Mesothelial cell of epicardium (in vitro differentiated cells): ENCODE measurements around the gene SCGB3A2. TPM values are rescaled to one million over a fixed set of nuclear protein-coding genes. Genes with fewer than 3 reads are reported as not detected.

Experiments
- DNase-seq, 2 experiments: peaks; one replicate each; pipeline ENCODE4 v3.0.0; 2021; ENCODE audit warnings: low spot score in 2 of 2; ENCODE audit not compliant: unreplicated experiment in 2 of 2
- H3K27ac Mint-ChIP-seq: 2 replicates; pipeline ENCODE4 v1.8.0; 2021; ENCODE audit warnings: mixed read lengths
- H3K27me3 Mint-ChIP-seq: 2 replicates; pipeline ENCODE4 v1.8.0; 2021; ENCODE audit warnings: low read depth, mixed read lengths
- H3K36me3 Mint-ChIP-seq: 2 replicates; pipeline ENCODE4 v1.8.0; 2021; ENCODE audit warnings: mixed read lengths
- H3K4me1 Mint-ChIP-seq: 2 replicates; pipeline ENCODE4 v1.8.0; 2021; ENCODE audit warnings: mixed read lengths
- H3K4me3 Mint-ChIP-seq: 2 replicates; pipeline ENCODE4 v1.8.0; 2021; ENCODE audit warnings: mild to moderate bottlenecking, moderate library complexity, mixed read lengths
- H3K9me3 Mint-ChIP-seq: 2 replicates; pipeline ENCODE4 v1.8.0; 2021; ENCODE audit warnings: mixed read lengths
- CTCF ChIP-seq: fragments of 200-600 bp; sonication (generic); IDR thresholded peaks from one replicate; pipeline ENCODE4 v1.5.0; 2021; ENCODE audit warnings: antibody characterized with exemption; ENCODE audit not compliant: unreplicated experiment
- total RNA-seq: library from RNA; stranded (reverse); gene quantifications from 3 replicates; pipeline ENCODE4 v1.2.1, GENCODE V29; 2021

SCGB3A2 gene
- total RNA-seq, 1 donor from 2014 or later: not detected

GRCh38 chr5:147887026-147887627 lies 8.6 kb downstream of the SCGB3A2 start:
- no peak overlapping the region for H3K27ac Mint-ChIP-seq
- peak; percentile 43 for TF ChIP-seq CTCF
- no peak for DNase-seq
- peaks cover 2% of the 10 kb centered on the region for H3K4me1 Mint-ChIP-seq
- H3K9me3 Mint-ChIP-seq: no peaks in the 10 kb centered on the region
- H3K36me3 Mint-ChIP-seq: no peaks in the 10 kb centered on the region
- H3K27me3 Mint-ChIP-seq: peaks cover 50% of the 10 kb centered on the region
- H3K4me3 Mint-ChIP-seq: no peak overlapping the region

GRCh38 chr5:147887930-147888329 lies 9.4 kb downstream of the SCGB3A2 start:
- no peak for DNase-seq
- Mint-ChIP-seq H3K36me3 (no peaks in the 10 kb centered on the region), H3K4me1 (peaks cover 4% of the 10 kb centered on the region), H3K9me3 (no peaks in the 10 kb centered on the region), H3K27ac (no peak overlapping the region), H3K4me3 (no peak overlapping the region), H3K27me3 (peaks cover 45% of the 10 kb centered on the region)
- TF ChIP-seq CTCF: no peak

GRCh38 chr5:147892696-147893296 lies 14.3 kb downstream of the SCGB3A2 start:
- no peaks in the 10 kb centered on the region for H3K36me3 Mint-ChIP-seq
- DNase-seq: no peak
- H3K9me3 Mint-ChIP-seq: no peaks in the 10 kb centered on the region
- no peak for TF ChIP-seq CTCF
- H3K27ac Mint-ChIP-seq: no peak overlapping the region
- H3K4me1 Mint-ChIP-seq: peaks cover 5% of the 10 kb centered on the region
- H3K27me3 Mint-ChIP-seq: peaks cover 27% of the 10 kb centered on the region
- H3K4me3 Mint-ChIP-seq: no peak overlapping the region

GRCh38 chr5:147893820-147894219 lies 15.3 kb downstream of the SCGB3A2 start:
- Mint-ChIP-seq H3K4me3 (no peak overlapping the region), H3K27me3 (peaks cover 26% of the 10 kb centered on the region), H3K36me3 (no peaks in the 10 kb centered on the region), H3K27ac (no peak overlapping the region), H3K9me3 (no peaks in the 10 kb centered on the region), H3K4me1 (peaks cover 5% of the 10 kb centered on the region)
- TF ChIP-seq CTCF: no peak
- DNase-seq: no peak

- H3K27me3 Mint-ChIP-seq: peaks cover 16% of the 10 kb centered on the region
- no peak for DNase-seq
- H3K36me3 Mint-ChIP-seq: no peaks in the 10 kb centered on the region
- peaks cover 5% of the 10 kb centered on the region for H3K9me3 Mint-ChIP-seq
- H3K27ac Mint-ChIP-seq: no peak overlapping the region
- H3K4me1 Mint-ChIP-seq: peaks cover 5% of the 10 kb centered on the region
- TF ChIP-seq CTCF: no peak
- H3K4me3 Mint-ChIP-seq: no peak overlapping the region
These were observed 17.4 kb downstream of the SCGB3A2 start for GRCh38 chr5:147895864-147896263.
